ENCODE results near the gene ZNF684. TPM values are rescaled to one million over a fixed set of nuclear protein-coding genes. Genes with fewer than 3 reads are reported as not detected.
"Not testable (repeated sequence)": the region's sequence is repeated elsewhere in the genome, so short reads cannot be mapped to it uniquely, and the experiment has no call there.

ZNF684 gene
- total and polyA plus RNA-seq, 2 donors (not counting 1 experiment from before 2014, with no cell fraction given) = 2.9 to 7.4 TPM

GRCh38 chr1:40495315-40495903, 36.0 kb upstream of the ZNF684 start:
- Mint-ChIP-seq H3K27me3 (no peaks in the 10 kb centered on the region), H3K4me1 (no peaks in the 10 kb centered on the region), H3K27ac (no peak overlapping the region), H3K9me3 (ENCODE audit: insufficient read depth) (peaks cover 33% of the 10 kb centered on the region), H3K4me3 (no peak overlapping the region)
- H3K4me2 ChIP-seq (replicated peaks; ENCODE audit: low read depth, low read length, poor library complexity, severe bottlenecking) = no peak overlapping the region
- intact Hi-C loops (cut with micrococcal nuclease) = no loop called here
- H3K4me1 ChIP-seq (ENCODE audit: control insufficient read depth in 2 of 2, insufficient read depth in 2 of 2, low read length in 2 of 2) = no peaks in the 10 kb centered on the region
- TF ChIP-seq EZH2 (IDR thresholded peaks at IDR 0.05; ENCODE audit: borderline replicate concordance, insufficient read depth, low read depth, low read length, poor library complexity, severe bottlenecking) = no peak
- TF ChIP-seq CTCF (IDR thresholded peaks at IDR 0.05) = no peak
- H3K4me3 ChIP-seq (ENCODE audit: control extremely low read depth in 1 of 5, extremely low read depth in 1 of 5, insufficient read depth in 1 of 5, low read depth in 2 of 5, low read length in 4 of 5) = no peak overlapping the region
- no peaks in the 10 kb centered on the region for H3K27me3 ChIP-seq (replicated peaks in 1 of 4; ENCODE audit: control extremely low read depth in 1 of 4, control insufficient read depth in 3 of 4, insufficient read depth in 4 of 4, low read length in 3 of 4)
- ATAC-seq (ENCODE audit: low read depth) = no peak
- H4K20me1 ChIP-seq (ENCODE audit: control insufficient read depth, insufficient read depth, low read length, poor library complexity, severe bottlenecking) = no peaks in the 10 kb centered on the region
- no peak for DNase-seq
- CTCF ChIA-PET = interaction anchor here (1.3 kb wide), 1 partner anchor 9 kb away, joined by 3 read pairs; no protein-coding TSS in a partner anchor
- H3K27ac ChIP-seq (ENCODE audit: low read length in 2 of 2) = no peak overlapping the region
- no peak overlapping the region for H2AFZ ChIP-seq (ENCODE audit: insufficient read depth, low read depth, low read length, poor library complexity, severe bottlenecking)
- peaks cover 9 to 41% of the 10 kb centered on the region in 2 experiments for H3K36me3 ChIP-seq (replicated peaks in 1 of 2; ENCODE audit: control extremely low read depth in 1 of 2, control insufficient read depth in 1 of 2, extremely low read depth in 1 of 2, insufficient read depth in 2 of 2, low read length in 1 of 2)
- POLR2A ChIA-PET = no interaction called here
- WGBS (ENCODE audit: insufficient coverage) = 100% methylated on average over 1 of the region's 4 CpGs
- peaks cover 19 to 59% (median 43%) of the 10 kb centered on the region in 3 donors for H3K9me3 ChIP-seq (ENCODE audit: control extremely low read depth in 1 of 3, control insufficient read depth in 2 of 3, insufficient read depth in 1 of 3, low read length in 2 of 3)
- no peak overlapping the region for H3K9ac ChIP-seq (ENCODE audit: low read length)
- H3K79me2 ChIP-seq (ENCODE audit: control insufficient read depth, insufficient read depth, low read length) = no peaks in the 10 kb centered on the region

- H3K27ac Mint-ChIP-seq; H3K4me1 ChIP-seq (ENCODE audit: control insufficient read depth in 2 of 2, insufficient read depth in 2 of 2, low read length in 2 of 2); H3K9ac ChIP-seq (ENCODE audit: low read length); H3K27me3 ChIP-seq (replicated peaks in 1 of 4; ENCODE audit: control extremely low read depth in 1 of 4, control insufficient read depth in 3 of 4, insufficient read depth in 4 of 4, low read length in 3 of 4); H4K20me1 ChIP-seq (ENCODE audit: control insufficient read depth, insufficient read depth, low read length, poor library complexity, severe bottlenecking); H3K4me3 Mint-ChIP-seq; H3K27me3 Mint-ChIP-seq; H3K4me2 ChIP-seq (replicated peaks; ENCODE audit: low read depth, low read length, poor library complexity, severe bottlenecking); H3K36me3 ChIP-seq (replicated peaks in 1 of 2; ENCODE audit: control extremely low read depth in 1 of 2, control insufficient read depth in 1 of 2, extremely low read depth in 1 of 2, insufficient read depth in 2 of 2, low read length in 1 of 2); H3K4me1 Mint-ChIP-seq; H2AFZ ChIP-seq (ENCODE audit: insufficient read depth, low read depth, low read length, poor library complexity, severe bottlenecking); ATAC-seq (ENCODE audit: low read depth); DNase-seq; POLR2A ChIA-PET; intact Hi-C loops (cut with micrococcal nuclease); H3K27ac ChIP-seq (ENCODE audit: low read length in 2 of 2); H3K4me3 ChIP-seq (ENCODE audit: control extremely low read depth in 1 of 5, extremely low read depth in 1 of 5, insufficient read depth in 1 of 5, low read depth in 2 of 5, low read length in 4 of 5): not testable (repeated sequence)
- CTCF ChIA-PET = interaction anchor here (0.6 kb wide), 1 partner anchor 9 kb away, joined by 3 read pairs; no protein-coding TSS in a partner anchor
- WGBS (ENCODE audit: insufficient coverage) = 91% methylated on average over 3 of the region's 4 CpGs
- peaks cover 9 to 61% (median 30%) of the 10 kb centered on the region in 3 donors for H3K9me3 ChIP-seq (ENCODE audit: control extremely low read depth in 1 of 3, control insufficient read depth in 2 of 3, insufficient read depth in 1 of 3, low read length in 2 of 3)
- peaks cover 24% of the 10 kb centered on the region for H3K79me2 ChIP-seq (ENCODE audit: control insufficient read depth, insufficient read depth, low read length)
- peaks cover 23% of the 10 kb centered on the region for H3K9me3 Mint-ChIP-seq (ENCODE audit: insufficient read depth)
These were observed 28.8 kb upstream of the ZNF684 start for GRCh38 chr1:40502651-40503050.
